Activated effector memory CD4-positive, alpha-beta T cell treated with Interleukin-2 at 50 U/mL for 16 hours (primary cell): ENCODE results near the gene RERE.

Source experiments
- DNase-seq: peaks from one replicate; pipeline ENCODE4 v3.0.0-alpha.2; 2020

Gene RERE

DNA sequence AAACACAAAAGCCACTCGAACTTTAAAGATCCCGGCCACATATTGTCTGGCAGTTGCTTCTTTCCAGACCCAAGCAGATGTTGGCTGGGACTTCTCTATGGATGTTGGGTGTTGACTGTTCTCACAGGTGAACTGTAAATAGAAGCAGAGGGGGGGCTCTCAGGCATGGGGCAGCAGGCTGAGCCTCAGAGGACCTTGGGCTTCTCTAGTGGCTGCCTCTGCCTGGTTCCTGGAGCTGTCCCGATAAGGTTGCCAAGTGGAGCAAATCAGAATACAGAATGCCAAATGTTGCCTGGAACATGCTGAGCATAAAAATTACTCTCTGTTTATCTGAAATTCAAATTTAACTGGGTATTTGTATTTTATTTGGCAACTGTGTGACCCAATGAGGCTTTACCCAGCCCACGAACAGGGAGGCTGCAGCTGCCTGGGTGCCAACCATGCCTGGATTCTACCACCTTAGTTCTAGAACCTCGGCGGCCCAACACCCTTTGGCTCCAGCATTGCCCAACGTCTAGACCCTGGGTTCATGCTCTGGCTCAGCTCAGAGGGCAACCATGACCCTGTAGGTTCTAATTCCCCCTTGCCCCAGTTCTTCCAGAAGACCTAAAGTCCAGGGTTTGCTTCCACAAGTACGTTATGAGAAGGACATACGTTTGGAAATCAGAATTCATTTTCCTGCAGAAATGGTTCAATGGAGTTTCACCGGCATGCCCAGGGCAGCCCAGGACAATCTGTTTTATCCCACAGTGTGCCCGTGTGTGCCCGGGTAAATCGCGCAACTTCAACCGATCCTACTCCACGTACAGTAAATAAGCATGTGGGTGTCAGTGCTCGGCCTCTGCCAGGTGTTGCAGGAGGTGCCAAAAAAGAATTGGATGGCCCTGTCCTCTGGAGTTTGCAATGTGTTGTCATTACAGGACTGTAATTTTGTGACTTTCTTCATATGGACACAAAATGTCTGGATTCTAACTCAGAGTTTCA is 504.9 kb downstream of the RERE start:
- DNase-seq = no peak

DNA sequence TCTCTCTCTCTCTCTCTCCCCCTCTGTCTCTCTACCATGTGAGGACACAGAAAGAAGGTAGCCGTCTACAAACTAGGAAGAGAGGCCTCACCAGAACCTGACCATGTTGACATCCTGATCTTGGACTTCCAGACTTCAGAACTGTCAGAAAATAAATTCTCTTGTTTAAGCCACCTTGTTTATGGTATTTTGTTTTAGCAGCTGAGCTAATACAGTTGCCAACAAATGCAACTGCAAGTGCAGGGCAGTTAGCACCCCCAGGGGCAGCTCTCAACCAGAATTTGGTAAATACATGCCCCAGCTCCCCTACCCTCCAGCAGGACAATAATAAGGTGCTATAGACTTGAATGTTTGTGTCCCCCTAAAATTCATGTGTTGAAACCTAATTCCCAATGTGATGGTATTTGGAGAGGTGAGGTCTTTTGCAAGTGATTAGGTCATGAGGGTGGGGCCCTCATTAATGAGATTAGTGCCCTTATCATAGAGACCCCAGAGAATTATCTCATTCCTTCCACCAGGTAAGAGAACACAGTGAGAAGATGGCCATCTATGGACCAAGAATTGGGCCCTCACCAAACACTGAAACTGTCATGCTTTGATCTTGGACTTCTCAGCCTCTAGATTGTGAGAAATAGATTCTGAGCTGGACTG is 506.2 kb downstream of the RERE start:
- DNase-seq = no peak

DNA sequence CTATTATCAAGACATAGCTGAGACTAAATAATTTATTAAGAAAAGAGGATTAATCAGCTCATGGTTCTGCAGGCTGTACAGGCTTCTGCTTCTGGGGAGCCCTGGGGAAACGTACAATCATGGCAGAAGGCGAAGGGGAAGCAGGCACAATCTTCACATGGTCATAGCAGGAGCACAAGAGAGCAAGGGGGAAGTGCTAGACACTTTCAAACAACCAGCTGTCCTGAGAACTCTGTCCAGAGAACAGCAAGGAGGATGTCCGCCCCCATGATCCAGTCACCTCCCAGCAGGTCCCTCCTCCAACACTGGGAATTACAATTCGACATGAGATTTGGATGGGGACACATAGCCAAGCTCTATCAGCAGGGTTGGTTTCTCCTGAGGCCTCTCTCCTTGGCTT is 509.8 kb downstream of the RERE start:
- no peak for DNase-seq

DNA sequence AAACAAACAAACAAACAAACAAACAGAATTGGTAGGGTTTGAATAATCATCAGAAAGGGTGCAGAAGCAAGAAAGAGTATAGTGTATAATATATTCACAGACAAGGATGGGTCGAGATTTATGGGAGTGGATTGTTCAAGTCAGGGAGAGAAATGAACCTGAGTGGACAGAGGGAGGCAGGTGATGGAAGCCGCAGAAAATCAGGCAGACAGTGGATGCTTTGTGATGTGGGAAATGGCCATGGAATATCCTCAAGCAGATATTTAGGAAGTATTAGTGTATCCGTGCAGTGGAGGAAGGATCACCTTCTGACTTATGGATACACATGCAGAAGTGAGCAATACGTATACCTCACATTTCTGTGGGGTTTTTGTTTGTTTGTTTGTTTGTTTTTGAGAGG is 513.6 kb downstream of the RERE start:
- no peak for DNase-seq

DNA sequence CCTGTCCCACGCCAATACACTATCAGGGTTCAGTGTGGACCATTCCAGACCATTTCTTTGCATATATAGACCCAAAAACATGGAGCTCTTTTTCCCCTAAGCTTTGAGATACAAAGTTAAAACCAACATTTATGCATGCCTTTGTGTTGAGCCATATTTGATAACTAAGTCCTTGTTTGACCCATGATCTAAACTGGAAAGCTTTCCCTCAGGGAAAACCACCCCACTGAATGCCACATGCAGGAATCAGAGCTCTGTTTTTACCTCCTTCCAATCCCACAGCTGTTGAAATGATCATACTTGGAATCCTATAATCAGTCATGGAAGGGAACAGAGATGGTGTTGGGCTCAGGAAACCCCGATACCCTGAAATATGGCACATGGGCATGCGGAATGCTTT is 514.3 kb downstream of the RERE start:
- DNase-seq = no peak
